IPS DF 4.7 (cell line): Measurements from ENCODE around the gene WDR31.
"Not testable (repeated sequence)": the region's sequence is repeated elsewhere in the genome, so short reads cannot be mapped to it uniquely, and the experiment has no call there.

Experiments used
- DNase-seq: peaks from one replicate; pipeline ENCODE4 v3.0.0-alpha.2; 2013; ENCODE audit warnings: low spot score; ENCODE audit errors: extremely low read depth

The WDR31 gene

DNA sequence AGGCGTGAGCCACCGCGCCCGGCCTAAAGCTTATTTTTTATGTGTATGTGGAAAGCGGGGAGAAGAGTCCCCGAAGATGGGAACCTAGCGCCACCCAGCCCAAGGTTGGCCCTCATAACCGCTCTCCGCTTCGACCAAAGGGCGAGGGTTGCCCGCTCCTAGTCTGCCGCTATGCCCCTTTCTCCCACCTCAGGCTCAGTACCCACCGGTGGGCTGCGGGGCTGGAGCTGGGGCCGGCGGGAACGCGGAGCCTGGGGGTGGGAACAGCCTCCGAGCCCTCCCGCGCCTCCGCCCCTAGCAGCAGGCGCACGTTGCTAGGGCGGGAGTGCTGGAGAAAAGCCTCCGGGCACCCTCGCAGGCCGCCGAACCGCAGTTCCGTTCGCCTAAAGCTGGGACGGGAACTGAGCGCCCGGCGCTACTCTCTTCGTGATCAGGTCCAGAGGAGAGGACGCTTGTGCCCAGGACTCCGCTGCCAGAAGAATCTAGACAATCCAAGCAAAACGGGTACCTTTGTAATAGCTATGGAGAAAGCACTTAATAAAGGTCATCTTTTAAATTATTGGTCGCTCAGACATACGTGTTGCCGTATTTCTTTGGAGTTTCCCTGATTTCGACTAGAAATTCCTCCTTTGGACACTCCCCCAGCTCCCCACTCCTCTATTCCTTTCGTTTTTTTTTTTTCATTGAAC, at the start of gene WDR31:
WDR31 (minus strand) TSS at position 265 of the 689 bp plus-strand sequence. CDS start 8,253 bp downstream, outside the sequence.
- DNase-seq, result peak; percentile 62

DNA sequence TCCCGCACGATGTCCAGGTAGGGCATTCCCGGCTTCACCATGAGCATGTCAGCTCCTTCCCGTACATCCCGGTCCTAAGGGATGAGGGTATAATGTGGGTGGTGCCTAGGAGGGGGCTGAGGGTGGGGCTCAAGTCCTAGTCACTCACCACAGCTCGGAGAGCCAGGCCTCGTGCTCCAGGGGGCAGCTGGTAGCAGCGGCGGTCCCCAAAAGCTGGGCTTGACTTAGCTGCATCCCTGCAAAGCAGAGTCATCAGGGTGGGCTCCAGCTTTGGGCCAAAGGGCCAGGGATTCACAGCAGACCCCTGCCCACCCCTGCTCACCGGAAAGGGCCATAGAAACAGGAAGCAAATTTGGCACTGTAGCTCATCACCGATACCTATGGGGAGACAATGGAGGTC, 49.4 kb upstream of the WDR31 start:
- DNase-seq, result no peak

DNA sequence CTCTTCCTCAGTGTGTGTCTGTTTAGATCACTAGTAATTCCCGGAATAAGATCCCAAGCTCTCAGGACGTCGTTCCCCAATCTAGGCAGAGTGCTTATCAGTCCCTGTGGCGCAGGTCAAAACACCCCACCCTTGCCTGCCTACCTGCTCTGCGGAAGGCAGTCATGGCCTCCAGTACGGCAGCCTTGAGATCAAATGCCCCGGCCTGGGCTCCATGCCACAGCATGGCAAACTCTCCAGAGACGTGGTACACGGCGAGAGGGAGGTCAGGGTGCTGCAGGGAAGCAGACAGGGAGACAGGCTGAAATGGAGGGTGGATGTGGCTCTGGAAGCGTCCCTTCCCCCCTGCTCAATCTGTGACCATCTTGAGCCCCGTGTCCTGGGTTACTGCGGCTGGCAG, 48.8 kb upstream of the WDR31 start:
- DNase-seq, result no peak

DNA sequence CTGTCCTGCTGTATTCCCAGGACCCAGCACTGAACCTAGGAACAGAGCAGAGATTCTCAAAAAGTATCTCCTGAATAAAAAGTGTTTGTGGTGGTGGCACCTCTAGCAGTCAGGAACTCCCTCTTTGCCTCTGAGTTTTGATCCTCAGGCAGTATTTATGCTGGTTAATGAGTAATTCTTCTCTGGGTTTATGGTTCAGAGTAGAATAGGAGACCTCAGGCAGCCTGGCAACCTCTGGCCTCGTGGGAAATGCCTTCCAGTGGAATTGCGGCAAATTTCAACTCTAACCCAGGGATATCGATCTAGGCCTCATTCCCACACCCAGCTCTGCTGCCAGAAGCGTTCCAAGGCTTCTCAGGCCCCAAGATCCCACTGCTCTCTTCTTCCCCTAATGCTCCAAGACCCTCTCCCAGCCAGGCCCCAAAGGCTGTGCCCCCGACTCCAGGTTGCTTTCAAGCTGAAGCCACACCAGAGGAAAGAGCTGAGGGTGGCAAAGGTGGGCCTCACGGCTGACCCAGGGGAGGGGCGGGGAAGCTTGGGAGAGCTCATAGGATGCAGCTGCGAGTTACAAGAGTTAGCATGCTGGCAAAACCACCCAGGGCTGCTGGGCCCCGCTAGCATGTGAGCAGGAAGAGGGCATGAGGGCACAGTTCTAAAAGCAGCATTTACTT, 47.6 kb upstream of the WDR31 start:
- DNase-seq, result no peak

DNA sequence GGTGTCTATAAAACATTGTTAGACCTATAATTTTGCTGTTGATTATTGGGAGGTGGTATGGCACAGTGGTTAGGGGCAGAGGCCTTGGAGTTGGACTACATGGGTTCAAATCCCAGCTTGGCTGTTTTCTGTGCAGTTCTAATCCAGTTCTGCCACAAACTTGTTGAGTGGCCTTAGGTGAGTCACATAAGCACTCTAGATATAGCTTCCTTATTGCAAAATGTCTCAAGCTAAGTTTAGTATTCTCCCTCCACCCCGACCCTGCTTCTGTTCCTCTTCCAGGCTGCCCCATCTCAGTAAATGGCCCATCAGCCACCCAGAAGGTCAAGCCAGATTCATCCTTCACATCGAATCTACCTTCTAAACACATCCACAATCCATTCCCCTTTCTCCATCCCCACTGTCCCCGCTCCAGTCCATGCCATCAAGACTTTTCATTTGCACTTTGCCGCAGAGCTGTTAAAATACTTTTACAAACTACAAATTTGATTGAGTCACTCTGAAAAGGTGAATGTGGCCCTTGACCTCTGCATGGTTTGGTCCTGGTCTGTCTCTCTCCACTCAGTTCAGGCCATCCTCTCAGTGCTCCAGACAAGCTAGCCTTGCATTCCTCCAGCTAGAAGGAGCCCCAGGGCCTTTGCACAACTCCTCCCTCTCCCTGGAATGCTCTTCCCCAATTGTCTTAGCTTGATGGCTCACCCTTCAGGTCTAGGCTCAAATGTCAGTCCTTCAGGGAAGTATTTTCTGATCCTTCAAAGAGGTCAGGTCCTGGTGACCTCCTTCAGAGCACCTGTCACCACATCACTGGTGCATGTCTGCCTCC, 46.7 kb upstream of the WDR31 start:
- no peak for DNase-seq

DNA sequence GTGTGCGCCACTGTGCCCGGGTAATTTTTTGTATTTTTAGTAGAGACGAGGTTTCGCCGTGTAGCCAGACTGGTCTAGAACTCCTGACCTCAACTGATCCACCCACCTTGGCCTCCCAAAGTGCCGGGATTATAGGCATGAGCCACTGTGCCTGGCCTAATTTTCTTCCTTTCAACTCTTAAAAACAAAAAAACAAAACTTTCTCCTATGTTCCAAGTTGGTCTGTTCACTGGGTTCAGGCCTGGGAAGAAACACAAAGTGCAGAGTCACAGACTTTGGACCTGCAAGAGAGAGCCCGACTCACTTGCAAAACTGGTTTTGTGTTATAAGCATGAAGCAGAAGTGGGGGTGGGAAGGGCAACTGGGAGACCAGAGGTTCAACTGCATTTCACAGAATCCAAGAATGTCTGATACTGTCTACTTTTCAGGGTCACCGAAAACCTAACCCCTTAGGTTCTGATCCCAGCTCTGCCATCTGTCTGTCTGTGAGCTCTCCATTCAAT, 41.9 kb upstream of the WDR31 start:
- no peak for DNase-seq

DNA sequence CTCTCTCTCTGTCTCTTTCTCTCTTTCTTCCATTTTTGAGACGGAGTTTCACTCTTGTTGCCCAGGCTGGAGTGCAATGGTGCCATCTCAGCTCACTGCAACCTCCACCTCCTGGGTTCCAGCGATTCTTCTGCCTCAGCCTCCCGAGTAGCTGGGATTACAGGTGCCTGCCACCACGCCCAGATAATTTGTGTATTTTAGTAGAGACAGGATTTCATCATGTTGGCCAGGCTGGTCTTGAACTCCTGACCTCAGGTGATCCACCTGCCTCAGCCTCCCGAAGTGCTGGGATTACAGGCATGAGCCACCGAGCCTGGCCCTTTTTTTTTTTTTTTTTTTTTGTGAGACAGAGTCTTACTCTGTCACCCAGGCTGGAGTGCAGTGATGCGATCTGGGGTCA, 41.4 kb upstream of the WDR31 start:
- not testable (repeated sequence) for DNase-seq

DNA sequence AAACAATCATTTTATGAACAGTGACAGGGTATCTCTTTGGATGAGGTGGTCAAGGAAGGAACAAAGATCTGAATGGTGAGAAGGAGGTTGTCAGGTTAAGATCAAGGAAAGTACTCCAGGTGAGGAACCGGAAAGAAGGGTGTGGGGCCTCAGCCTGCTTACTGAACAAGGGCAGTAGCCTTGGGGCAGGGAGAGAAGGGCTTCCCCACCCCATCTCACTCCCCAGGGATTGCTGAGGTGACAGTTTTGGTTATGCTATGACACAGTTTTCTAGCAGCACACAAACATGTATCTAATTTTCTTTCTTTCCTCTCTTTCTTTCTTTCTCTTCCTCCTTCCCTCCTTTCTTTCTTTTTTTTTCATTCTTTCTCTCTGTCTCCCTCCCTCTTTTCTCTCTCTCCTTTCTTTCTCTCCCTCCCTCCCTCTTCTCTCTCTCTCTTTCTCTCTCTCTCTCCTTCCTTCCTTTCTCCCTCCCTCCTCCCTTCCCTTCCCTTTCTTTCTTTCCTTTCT, 40.8 kb upstream of the WDR31 start:
- DNase-seq, result no peak

DNA sequence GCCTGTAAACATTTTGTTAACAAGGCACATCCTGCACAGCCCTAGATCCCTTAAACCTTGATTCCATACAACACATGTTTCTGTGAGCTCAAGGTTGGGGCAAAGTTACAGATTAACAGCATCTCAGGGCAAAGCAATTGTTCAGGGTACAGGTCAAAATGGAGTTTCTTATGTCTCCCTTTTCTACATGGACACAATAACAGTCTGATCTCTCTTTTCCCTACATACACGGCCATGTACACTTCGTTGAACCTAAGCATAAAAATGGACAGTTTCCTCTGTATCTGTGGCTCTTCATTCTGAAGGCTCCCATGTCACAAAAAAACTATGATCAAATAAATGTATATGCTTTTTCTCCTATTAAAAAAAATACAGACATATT, 39.7 kb upstream of the WDR31 start:
- DNase-seq, result not testable (repeated sequence)

DNA sequence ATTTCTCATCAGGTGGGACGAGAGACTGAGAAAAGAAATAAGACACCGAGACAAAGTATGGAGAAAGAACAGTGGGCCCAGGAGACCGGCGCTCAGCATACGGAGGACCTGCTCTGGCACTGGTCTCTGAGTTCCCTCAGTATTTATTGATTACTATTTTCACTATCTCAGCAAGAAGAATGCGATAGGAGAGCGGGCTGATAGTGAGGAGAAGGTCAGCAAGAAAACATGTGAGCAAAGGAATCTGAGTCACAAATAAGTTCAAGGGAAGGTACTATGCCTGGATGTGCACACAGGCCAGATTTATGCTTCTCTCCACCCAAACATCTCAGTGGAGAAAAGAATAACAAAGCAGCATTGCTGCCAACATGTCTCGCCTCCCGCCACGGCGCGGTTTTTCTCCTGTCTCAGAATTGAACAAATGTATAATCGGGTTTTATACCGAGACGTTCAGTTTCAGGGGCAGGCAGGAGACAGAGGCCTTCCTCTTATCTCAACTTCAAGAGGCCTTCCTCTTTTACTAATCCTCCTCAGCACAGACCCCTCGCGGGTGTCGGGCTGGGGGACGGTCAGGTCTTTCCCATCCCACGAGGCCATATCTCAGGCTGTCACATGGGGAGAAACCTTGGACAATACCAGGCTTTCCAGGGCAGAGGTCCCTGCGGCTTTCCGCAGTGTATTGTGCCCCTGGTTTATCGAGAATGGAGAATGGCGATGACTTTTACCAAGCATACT, 39.2 kb upstream of the WDR31 start:
- DNase-seq, result not testable (repeated sequence)

DNA sequence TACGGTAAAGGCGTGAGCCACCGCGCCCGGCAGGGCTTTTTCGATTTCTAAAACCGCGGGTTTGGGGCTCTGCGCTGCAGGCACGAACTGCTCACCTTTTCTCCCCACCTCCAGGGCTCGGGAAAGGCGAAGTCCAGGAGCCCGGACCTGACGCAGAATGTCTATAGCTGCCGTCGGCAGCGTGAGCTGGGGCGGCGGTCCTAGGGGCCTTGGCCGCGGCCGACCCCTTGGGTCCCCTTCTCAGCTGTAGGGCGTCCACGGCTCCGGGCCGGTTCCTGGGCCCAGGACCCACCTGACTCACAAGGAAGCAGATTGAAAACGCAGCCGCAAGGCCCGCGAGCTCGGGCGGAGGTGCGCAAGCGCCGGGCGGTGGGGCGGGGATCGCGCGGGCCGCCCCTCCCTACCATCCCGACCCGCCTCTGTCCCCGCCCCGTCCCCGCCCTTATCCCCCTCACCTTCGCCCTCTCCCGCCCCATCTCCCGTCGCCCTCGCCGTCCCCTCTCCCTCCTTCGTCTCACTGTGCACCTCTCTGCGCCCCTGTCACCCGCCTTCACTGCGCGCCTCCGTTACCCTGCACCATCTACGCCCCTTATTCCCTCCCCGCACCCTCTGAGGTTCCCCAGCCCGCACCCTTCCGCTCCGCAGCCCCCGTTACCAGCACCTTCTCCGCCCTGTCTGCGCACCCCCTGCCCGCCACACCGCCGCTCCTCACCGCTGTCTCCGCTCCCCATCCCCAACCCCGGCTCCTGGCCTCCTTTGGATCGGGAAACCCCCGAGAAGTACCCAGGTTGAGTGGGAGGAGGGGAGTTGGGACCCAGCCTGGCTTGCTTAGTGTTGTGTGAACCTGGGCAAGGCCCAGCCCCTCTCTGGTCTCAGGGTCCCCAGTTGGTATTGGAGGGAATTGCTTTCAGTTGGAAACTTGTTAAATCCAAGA, 36.8 kb upstream of the WDR31 start, which contains the start of gene HDHD3:
HDHD3 (minus strand) TSS at position 353 of the 934 bp plus-strand sequence. CDS start 2,632 bp downstream, outside the sequence.
- peak; percentile 38 for DNase-seq

DNA sequence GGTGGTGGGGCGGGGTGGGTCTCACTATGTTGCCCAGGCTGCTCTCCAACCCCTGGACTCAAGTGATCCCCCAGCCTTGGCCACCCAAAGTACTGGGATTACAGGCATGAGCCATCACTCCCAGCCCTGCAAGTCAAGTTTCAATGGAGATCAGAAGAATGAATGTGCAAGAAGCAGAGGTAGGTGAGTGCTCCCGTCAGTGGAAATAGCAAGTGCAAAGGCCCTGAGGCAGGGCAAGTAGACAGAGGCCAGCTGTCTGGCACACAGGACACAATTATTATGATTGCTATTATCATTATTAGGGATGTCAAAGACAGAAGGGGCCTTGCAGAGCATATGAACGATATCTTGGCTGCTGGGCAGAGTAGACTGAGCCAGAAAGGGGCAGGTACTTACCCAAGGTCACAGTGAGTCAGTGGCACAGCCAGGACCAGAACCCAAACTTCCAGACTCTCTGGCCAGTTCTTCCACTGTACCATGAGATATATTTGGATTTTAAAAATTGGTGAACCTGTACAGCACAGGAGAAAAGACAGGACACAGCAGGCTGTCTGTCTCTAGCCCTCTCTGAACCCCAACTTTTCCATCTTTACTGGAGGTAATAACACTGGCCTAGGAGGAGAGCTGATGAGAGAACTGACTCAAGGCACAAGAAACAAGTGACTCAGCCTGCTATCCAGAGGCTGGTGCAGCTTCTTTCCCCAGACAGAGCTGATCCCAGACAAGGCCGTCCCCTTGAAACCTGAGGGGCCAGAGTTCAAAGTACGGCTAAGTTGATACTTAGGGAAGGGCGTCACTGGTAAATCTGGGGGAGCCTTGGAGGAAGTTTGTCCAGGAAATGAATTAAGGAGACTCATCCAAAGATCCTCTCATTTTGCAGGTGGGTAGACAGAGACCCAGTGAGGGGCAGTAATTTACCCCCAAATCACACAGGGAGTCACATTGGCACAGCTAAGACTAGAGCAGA, 35.3 kb upstream of the WDR31 start:
- DNase-seq, result no peak

DNA sequence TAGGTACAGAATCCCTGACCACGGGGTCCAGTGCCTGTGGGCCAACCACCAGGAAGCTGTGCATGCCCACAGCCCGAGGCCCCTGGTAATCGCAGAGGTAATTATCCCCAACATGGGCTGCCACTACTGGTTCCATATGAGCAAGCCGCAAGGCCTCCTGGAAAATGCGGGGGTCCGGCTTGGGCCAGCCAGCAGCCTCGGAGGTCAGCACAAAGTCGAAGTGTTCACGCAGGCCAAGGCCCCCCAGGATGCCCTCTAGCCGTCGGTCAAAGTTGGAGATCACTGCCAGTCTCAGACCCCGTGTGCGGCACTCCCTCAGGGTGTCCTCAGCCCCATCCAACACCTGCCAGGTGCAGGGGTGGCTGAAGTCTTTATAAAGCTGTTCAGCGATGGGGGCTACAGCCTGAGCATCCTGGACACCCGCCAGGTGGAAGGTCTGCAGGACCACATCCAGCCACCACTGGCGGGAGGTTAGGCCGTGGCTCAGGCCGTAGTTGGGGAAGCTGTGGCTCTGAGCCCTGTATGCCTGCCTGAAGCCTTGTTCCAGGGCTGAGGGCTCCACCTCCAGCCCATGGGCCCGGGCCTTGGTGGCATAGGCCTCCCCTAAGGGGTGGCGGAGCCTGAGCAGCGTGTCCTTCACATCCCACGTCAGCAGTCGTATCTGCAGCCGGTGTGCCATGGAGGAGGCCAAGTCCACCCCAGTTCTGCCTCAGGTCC, 33.8 kb upstream of the WDR31 start:
- DNase-seq, result no peak

DNA sequence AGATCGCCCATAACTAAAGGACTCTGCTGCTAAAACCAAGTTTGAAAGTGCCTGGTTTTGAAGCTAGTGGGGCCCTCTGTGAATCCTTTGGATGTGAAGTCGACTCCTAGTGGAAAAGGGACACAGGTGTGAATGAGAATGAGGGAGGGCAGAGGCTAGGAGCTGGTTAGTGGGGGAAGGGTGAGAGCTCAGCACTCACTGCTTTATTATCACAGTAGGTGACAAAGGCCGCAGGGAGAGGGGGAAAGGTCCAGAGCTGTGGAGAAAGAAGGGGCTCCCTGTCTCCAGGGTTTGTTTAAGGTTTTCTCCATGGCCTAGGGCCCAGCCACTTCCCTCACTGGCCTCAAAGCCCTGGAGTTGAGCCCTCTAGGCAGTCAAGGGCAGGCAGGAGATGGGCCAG, 33.2 kb upstream of the WDR31 start:
- no peak for DNase-seq

DNA sequence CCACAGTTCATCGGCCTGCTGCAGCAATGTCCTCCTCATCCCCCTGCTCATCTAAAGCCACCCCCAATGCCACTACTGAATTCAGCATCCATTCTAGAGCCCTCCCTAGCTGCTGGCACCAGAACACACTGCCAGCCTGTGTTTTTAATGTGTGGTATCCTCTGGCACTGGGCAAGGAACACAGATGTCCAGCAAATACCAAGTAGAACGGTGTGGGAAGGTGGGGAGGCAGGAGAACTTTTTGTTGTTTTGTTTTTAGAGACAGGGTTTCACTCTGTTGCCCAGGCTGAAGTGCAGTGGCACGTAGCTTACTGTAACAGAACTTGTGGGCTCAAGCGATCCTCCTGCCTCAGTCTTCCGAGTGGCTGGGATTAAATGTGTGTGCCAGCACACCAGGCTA, 32.0 kb upstream of the WDR31 start:
- no peak for DNase-seq

DNA sequence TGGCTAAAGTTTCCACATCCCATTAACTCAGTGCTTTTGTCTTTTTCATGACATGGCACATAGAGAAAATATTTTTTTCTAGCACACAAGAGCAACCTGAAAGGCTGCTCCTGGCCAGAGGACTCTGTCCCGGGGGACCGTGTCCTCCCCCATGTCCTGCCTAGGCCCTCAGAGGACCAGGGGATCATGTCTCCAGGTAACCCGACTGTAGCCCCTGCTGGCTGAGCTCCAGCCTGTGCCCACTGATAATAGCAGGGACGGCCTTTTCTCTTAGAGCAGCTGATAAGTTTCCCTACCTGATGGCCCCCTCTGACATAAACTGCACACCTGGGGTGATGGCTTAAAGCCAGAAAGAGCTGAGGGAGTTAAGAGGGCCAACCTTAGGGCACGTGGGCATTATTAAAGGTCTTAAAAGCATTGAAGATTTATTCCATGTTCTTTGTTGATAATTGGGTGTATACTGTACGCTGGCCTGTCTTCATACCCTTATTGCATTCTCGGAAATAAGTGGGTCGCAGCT, 30.8 kb upstream of the WDR31 start:
- DNase-seq, result no peak

DNA sequence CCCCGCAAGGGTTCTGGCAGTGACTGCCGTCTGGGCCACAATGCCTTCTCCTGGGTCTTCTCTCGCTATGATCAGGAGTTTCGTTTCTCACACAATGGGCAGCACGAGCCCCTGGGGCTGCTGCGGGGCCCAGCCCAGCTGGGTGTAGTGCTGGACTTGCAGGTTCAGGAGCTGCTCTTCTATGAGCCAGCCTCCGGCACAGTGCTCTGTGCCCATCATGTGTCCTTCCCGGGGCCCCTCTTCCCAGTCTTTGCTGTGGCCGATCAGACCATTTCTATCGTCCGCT, 29.7 kb upstream of the WDR31 start:
- DNase-seq, result no peak
